HCT116 (cell line): ENCODE data around the gene UMAD1.

Experiments
- CBX3 ChIP-seq: IDR thresholded peaks from 2 replicates; pipeline ENCODE4 v1.6.1; 2012; ENCODE audit warnings: low read depth
- CTCF ChIP-seq, 3 experiments: fragments of 200-600 bp in 1 of 3; sonication (generic) in 1 of 3; IDR thresholded peaks in 2 of 3; conservative IDR thresholded peaks in 1 of 3; 2 replicates each; pipeline ENCODE4 v1.5.1; 2012 to 2017; ENCODE audit warnings: low read depth in 2 of 3, low read length in 2 of 3, antibody characterized with exemption in 1 of 3, borderline replicate concordance in 1 of 3, control low read depth in 1 of 3, mild to moderate bottlenecking in 1 of 3, mixed read lengths in 1 of 3, mixed run types in 1 of 3, moderate library complexity in 1 of 3; ENCODE audit not compliant: insufficient read depth in 1 of 3
- EGR1 ChIP-seq: IDR thresholded peaks from 2 replicates; pipeline ENCODE4 v1.6.1; 2012; ENCODE audit warnings: low read depth
- EZH2 ChIP-seq: fragments of 200-600 bp; sonication (generic); IDR thresholded peaks from 2 replicates; pipeline ENCODE4 v1.6.1; 2017; ENCODE audit warnings: antibody characterized with exemption, mixed run types
- EZH2phosphoT487 ChIP-seq: fragments of 200-600 bp; IDR thresholded peaks from 2 replicates; pipeline ENCODE4 v1.6.1; 2018; ENCODE audit warnings: antibody characterized with exemption, borderline replicate concordance
- MAX ChIP-seq: IDR thresholded peaks from 2 replicates; pipeline ENCODE4 v1.6.1; 2012
- POLR2A ChIP-seq: IDR thresholded peaks from 2 replicates; pipeline ENCODE4 v1.7.0; 2011; ENCODE audit warnings: borderline replicate concordance; ENCODE audit not compliant: insufficient read depth, insufficient read length; ENCODE audit errors: extremely low read depth
- POLR2AphosphoS5 ChIP-seq: IDR thresholded peaks from 2 replicates; pipeline ENCODE4 v1.6.1; 2011; ENCODE audit warnings: mild to moderate bottlenecking, low read depth, low read length, moderate library complexity
- REST ChIP-seq: IDR thresholded peaks from 2 replicates; pipeline ENCODE4 v1.6.1; 2012; ENCODE audit warnings: low read depth
- YY1 ChIP-seq: IDR thresholded peaks from 2 replicates; pipeline ENCODE4 v1.6.1; 2011; ENCODE audit warnings: low read length, low read depth, moderate library complexity, mild to moderate bottlenecking; ENCODE audit not compliant: insufficient replicate concordance; ENCODE audit errors: extremely low read depth
- ZNF274 ChIP-seq: fragments of 200-500 bp; sonication (Bioruptor generic); IDR thresholded peaks from 2 replicates; pipeline ENCODE4 v1.6.1; 2014; ENCODE audit warnings: mild to moderate bottlenecking, low read depth, low read length, inconsistent platforms

GRCh38 chr7:7612519-7612918, 28.0 kb upstream of the UMAD1 start:
- TF ChIP-seq CTCF (IDR thresholded peaks at IDR 0.05 in 2 of 3, conservative IDR thresholded peaks at IDR 0.05 in 1 of 3; ENCODE audit: borderline replicate concordance in 1 of 3, insufficient read depth in 1 of 3, low read depth in 2 of 3, low read length in 2 of 3): no peak
- TF ChIP-seq POLR2A: no peak
- no peak for TF ChIP-seq REST
- no peak for TF ChIP-seq ZNF274
- TF ChIP-seq YY1: no peak
- no peak for TF ChIP-seq EZH2
- TF ChIP-seq EGR1: no peak
- TF ChIP-seq EZH2phosphoT487: no peak
- TF ChIP-seq MAX: no peak
- no peak for TF ChIP-seq CBX3
- TF ChIP-seq POLR2AphosphoS5: no peak
